Left kidney (tissue), 2 donors: ENCODE data around the gene WDR11. TPM values are rescaled to one million over a fixed set of nuclear protein-coding genes. Genes with fewer than 3 reads are reported as not detected.
A peak's percentile ranks its signal among the peaks of the same experiment; 100 is the strongest.
"Not testable (repeated sequence)": the region's sequence is repeated elsewhere in the genome, so short reads cannot be mapped to it uniquely, and the experiment has no call there.

ENCODE experiments used
- DNase-seq: peaks from one replicate; pipeline ENCODE4 v3.0.0-alpha.2; 2013
- polyA plus RNA-seq: library from polyadenylated mRNA; unstranded; fragments of 120-200 nt; gene quantifications from one replicate; pipeline ENCODE4 v1.2.1, GENCODE V29; 2013; ENCODE audit not compliant: insufficient read length

WDR11 gene
- polyA plus RNA-seq, 1 donor = 89.3 TPM

- DNase-seq = no peak
Observed at GRCh38 chr10:120833222-120833928, 17.8 kb upstream of the WDR11 start.

GRCh38 chr10:120835603-120836002 lies 15.6 kb upstream of the WDR11 start:
- DNase-seq = no peak

GRCh38 chr10:120838941-120839340 lies 12.2 kb upstream of the WDR11 start:
- no peak for DNase-seq

GRCh38 chr10:120841522-120842189 lies 9.5 kb upstream of the WDR11 start:
- no peak for DNase-seq

- DNase-seq = no peak
Observed at GRCh38 chr10:120854388-120854787, 3.2 kb downstream of the WDR11 start.

- no peak for DNase-seq
Observed at GRCh38 chr10:120861178-120861855, 10.2 kb downstream of the WDR11 start.

GRCh38 chr10:120873741-120874140 lies 22.6 kb downstream of the WDR11 start:
- no peak for DNase-seq

- no peak for DNase-seq
Observed at GRCh38 chr10:120883071-120883470, 31.9 kb downstream of the WDR11 start.

GRCh38 chr10:120887482-120887881 lies 36.3 kb downstream of the WDR11 start:
- DNase-seq = no peak

- DNase-seq = no peak
Observed at GRCh38 chr10:120891365-120891764, 40.2 kb downstream of the WDR11 start.

GRCh38 chr10:120894556-120894955 lies 43.4 kb downstream of the WDR11 start:
- DNase-seq = no peak

- DNase-seq = no peak
Observed at GRCh38 chr10:120897343-120897742, 46.2 kb downstream of the WDR11 start.

- no peak for DNase-seq
Observed at GRCh38 chr10:120905268-120905667, 54.1 kb downstream of the WDR11 start.

GRCh38 chr10:120917521-120918250 lies 66.5 kb downstream of the WDR11 start:
- DNase-seq = peak; percentile 35

GRCh38 chr10:120923886-120924285 lies 72.7 kb downstream of the WDR11 start:
- DNase-seq = not testable (repeated sequence)

GRCh38 chr10:120926611-120927010 lies 75.4 kb downstream of the WDR11 start:
- no peak for DNase-seq

GRCh38 chr10:120927352-120927751 lies 76.2 kb downstream of the WDR11 start:
- no peak for DNase-seq

GRCh38 chr10:120929166-120929565 lies 78.0 kb downstream of the WDR11 start:
- DNase-seq = peak; percentile 80

GRCh38 chr10:120931423-120931822 lies 80.3 kb downstream of the WDR11 start:
- no peak for DNase-seq

- DNase-seq = no peak
Observed at GRCh38 chr10:120931999-120932398, 80.8 kb downstream of the WDR11 start.

- no peak for DNase-seq
Observed at GRCh38 chr10:120938822-120939221, 87.7 kb downstream of the WDR11 start.

- no peak for DNase-seq
Observed at GRCh38 chr10:120940299-120940900, 89.2 kb downstream of the WDR11 start.
